Hematopoietic multipotent progenitor cell treated with erythropoietin and hydrocortisone succinate and interleukin-3 and kit ligand, for 4 days (in vitro differentiated cells): ENCODE results near the gene PLIN1.

ENCODE experiments used
- DNase-seq: peaks from one replicate; pipeline ENCODE4 v3.0.0-alpha.2; 2015

PLIN1 gene

DNA sequence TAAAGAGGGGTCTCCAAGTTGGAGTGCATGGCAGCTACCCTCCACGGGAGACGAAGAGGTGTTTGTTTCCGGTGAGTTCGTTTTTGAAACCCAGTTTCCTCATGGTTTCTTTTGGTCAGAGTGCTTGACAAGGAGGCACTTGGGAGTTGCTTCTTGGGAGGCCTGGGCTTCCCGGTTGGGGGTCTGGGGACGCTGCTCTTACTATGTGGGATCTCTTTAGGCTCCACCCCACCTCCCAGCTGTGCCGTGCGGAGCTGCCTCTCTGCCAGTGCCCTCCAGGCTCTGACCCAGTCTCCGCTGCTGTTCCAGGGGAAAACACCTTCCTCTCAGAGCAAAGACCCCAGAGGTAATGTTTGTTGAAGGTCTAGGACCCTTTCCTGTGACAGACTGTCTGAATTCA lies 53.5 kb downstream of the PLIN1 start:
- DNase-seq, result no peak

DNA sequence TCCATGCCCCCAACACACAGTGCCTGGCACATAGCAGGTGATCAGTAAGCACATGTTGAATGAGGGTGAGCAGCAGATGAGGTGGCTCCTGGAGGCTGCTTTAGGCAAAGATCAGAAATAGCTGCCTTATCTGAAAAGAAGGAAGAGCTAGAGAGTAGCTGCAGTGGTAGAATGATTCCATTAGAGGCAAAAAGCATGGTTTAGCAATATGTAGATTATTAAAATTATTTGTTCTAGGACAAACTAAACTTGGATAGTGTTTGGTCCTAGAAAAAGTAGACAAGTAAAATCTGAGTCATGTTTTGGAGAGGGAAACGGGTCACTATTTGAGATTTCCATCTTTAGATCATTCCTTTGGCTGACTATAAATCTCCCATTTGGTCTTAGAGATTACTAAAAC lies 56.0 kb downstream of the PLIN1 start:
- DNase-seq, result no peak

DNA sequence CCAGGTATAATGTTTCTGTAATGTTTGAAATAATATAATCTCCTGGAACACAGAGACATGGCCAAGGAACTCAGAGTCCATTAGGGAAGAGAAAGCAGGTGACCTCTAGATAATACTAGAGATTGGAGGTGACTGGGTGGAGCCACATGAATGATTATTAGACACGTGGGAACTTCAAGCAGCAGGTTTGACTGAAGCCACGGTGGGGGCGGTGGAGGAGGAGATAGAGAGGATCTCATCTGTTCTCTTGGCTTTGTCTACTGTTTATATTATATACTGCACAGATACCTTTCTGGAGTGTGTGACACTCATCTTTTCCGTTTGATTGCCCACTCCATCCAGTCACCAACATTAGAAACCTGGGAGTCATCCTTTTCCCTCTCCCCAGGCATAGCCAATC lies 57.6 kb downstream of the PLIN1 start:
- DNase-seq, result no peak

DNA sequence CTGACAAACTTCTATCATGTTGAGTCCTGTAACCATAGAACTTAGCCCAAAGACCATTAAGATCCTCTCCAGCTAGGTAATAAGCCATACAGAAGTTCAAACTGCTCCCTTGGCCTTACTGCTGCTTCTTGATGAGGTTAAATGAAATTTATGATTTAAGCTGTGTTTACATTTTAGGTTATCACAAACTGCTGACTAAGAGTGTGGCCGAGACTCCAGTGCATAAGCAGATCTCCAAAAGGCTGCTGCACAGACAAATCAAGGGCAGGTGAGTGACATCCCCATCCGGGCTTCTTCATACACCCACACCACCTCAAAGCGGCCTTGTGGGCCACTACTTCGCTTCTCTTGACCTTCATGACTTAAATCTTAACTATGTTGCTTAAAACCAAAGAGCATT lies 62.9 kb downstream of the PLIN1 start:
- DNase-seq, result no peak

DNA sequence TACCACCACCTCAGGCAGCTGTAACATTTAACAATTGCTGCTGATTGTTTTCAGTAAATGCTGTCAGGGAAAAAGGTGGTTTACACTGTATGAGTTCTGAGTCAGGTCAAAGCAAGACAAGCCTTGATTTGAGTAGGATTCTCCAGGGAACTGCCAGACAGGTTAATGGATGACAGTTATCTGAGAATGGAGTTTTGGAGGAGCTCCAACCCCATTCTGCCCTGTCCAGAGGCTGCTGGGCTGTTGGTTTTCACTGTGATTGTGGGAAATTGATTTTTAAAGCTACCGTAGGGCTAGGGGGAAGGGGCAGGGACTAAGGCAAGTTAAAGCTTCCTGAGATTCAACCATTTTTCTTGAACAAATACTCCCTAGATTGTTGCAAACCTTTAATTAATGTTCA lies 64.0 kb downstream of the PLIN1 start:
- no peak for DNase-seq
